Keratinocyte (primary cell): ENCODE results near the gene TMEM33. TPM values are rescaled to one million over a fixed set of nuclear protein-coding genes. Genes with fewer than 3 reads are reported as not detected.

Experiments
- DNase-seq: peaks from one replicate; pipeline ENCODE4 v3.0.0-alpha.2; 2011; ENCODE audit warnings: low read depth, missing footprints, low spot score
- FAIRE-seq: peaks from 2 replicates; lab custom pipeline; 2011; peaks lifted over from hg19 to GRCh38; lab: Jason Lieb, UNC
- H2AFZ ChIP-seq: 2 replicates; pipeline ENCODE4 v1.6.0; 2012; ENCODE audit warnings: low read length, control low read depth, inconsistent platforms; ENCODE audit not compliant: control insufficient read depth
- H3K27ac ChIP-seq: 2 replicates; pipeline ENCODE4 v1.5.1; 2011; ENCODE audit warnings: low read length; ENCODE audit not compliant: control insufficient read depth, insufficient read depth
- H3K27me3 ChIP-seq: 3 replicates; pipeline ENCODE4 v1.6.0; 2011; ENCODE audit warnings: low read length; ENCODE audit not compliant: control insufficient read depth, insufficient read depth; ENCODE audit errors: extremely low read depth
- H3K36me3 ChIP-seq, 2 experiments: 2 replicates in 1 of 2; 3 replicates in 1 of 2; pipeline ENCODE4 v1.5.1; 2011; ENCODE audit warnings: low read length in 2 of 2, mild to moderate bottlenecking in 1 of 2; ENCODE audit not compliant: control insufficient read depth in 2 of 2, insufficient read depth in 2 of 2; ENCODE audit errors: extremely low read depth in 1 of 2
- H3K4me1 ChIP-seq: 3 replicates; pipeline ENCODE4 v1.5.1; 2011; ENCODE audit warnings: low read length; ENCODE audit not compliant: control insufficient read depth, insufficient read depth; ENCODE audit errors: extremely low read depth
- H3K4me2 ChIP-seq: 3 replicates; pipeline ENCODE4 v1.6.0; 2011; ENCODE audit warnings: low read depth, low read length; ENCODE audit not compliant: control insufficient read depth, insufficient read depth; ENCODE audit errors: extremely low read depth
- H3K4me3 ChIP-seq, 3 experiments: fragments of 200-600 bp in 1 of 3; sonication (generic) in 1 of 3; 2 replicates in 2 of 3; 3 replicates in 1 of 3; pipeline ENCODE4 v1.5.1; 2011 to 2016; ENCODE audit warnings: low read length in 3 of 3, mild to moderate bottlenecking in 3 of 3, control low read depth in 2 of 3, inconsistent platforms in 1 of 3, low read depth in 1 of 3, mixed read lengths in 1 of 3, mixed run types in 1 of 3, moderate library complexity in 1 of 3; ENCODE audit not compliant: control insufficient read depth in 2 of 3, insufficient read depth in 2 of 3; ENCODE audit errors: extremely low read depth in 1 of 3
- H3K79me2 ChIP-seq: 2 replicates; pipeline ENCODE4 v1.6.0; 2012; ENCODE audit warnings: low read length; ENCODE audit not compliant: control insufficient read depth, insufficient read depth
- H3K9ac ChIP-seq: 3 replicates; pipeline ENCODE4 v1.6.0; 2011; ENCODE audit warnings: low read length; ENCODE audit not compliant: control insufficient read depth, insufficient read depth; ENCODE audit errors: extremely low read depth
- H3K9me1 ChIP-seq: 3 replicates; pipeline ENCODE4 v1.6.0; 2011; ENCODE audit warnings: low read length; ENCODE audit not compliant: control insufficient read depth, insufficient read depth; ENCODE audit errors: extremely low read depth
- H3K9me3 ChIP-seq: 2 replicates; pipeline ENCODE4 v1.5.1; 2012; ENCODE audit warnings: low read depth, low read length; ENCODE audit not compliant: control insufficient read depth
- H4K20me1 ChIP-seq: 3 replicates; pipeline ENCODE4 v1.6.0; 2011; ENCODE audit warnings: low read length; ENCODE audit not compliant: control insufficient read depth, insufficient read depth; ENCODE audit errors: extremely low read depth
- CTCF ChIP-seq, 3 experiments: IDR thresholded peaks in 1 of 3; conservative IDR thresholded peaks in 1 of 3; optimal IDR thresholded peaks in 1 of 3; 2 replicates in 2 of 3; 3 replicates in 1 of 3; pipeline versions ENCODE3 to v1.5.1; 2011; ENCODE audit warnings: low read length in 3 of 3, mild to moderate bottlenecking in 3 of 3, moderate library complexity in 2 of 3, control low read depth in 1 of 3, inconsistent platforms in 1 of 3; ENCODE audit not compliant: insufficient read depth in 2 of 3; ENCODE audit errors: extremely low read depth in 1 of 3
- EZH2 ChIP-seq: IDR thresholded peaks from one replicate; pipeline ENCODE4 v1.6.1; 2012; ENCODE audit warnings: inconsistent platforms, mild to moderate bottlenecking, low read length, moderate library complexity
- dilution Hi-C: fragments of 300-500 bp; cut with MboI; formaldehyde crosslinking; loops from one replicate; pipeline ENCODE4 v1.7.0; 2020; ENCODE audit warnings: low sequenced_read_pairs; ENCODE audit not compliant: extremely low pct_ligation_motif_present
- polyA plus RNA-seq, 5 experiments: library from polyadenylated mRNA; depleted of rRNA in 3 of 5; stranded (reverse) in 3 of 5; stranded (forward) in 1 of 5; unstranded in 1 of 5; fragments of >200 nt; gene quantifications; 1 replicate in 1 of 5; 2 replicates in 3 of 5; 3 replicates in 1 of 5; pipeline versions ENCODE4 v1.2.1 to v1.2.3, GENCODE V29; 2011 to 2012; ENCODE audit warnings: missing spikeins in 2 of 5, low read depth in 1 of 5, low replicate concordance in 1 of 5

Gene TMEM33
- polyA plus RNA-seq, 1 donor (not counting 4 experiments of a cell fraction or from before 2014, with no cell fraction given): 133 TPM

- Histone ChIP-seq H4K20me1 (no peaks in the 10 kb centered on the region), H3K79me2 (no peaks in the 10 kb centered on the region), H3K4me3 (no peak overlapping the region), H3K27ac (no peak overlapping the region), H3K27me3 (no peaks in the 10 kb centered on the region), H2AFZ (no peak overlapping the region), H3K4me1 (no peaks in the 10 kb centered on the region), H3K9me3 (no peaks in the 10 kb centered on the region), H3K36me3 (no peaks in the 10 kb centered on the region), H3K4me2 (no peak overlapping the region), H3K9ac (no peak overlapping the region), H3K9me1 (no peaks in the 10 kb centered on the region)
- TF ChIP-seq EZH2 (no peak), CTCF (optimal IDR thresholded peaks at IDR 0.05 in 1 of 3, IDR thresholded peaks at IDR 0.05 in 1 of 3, conservative IDR thresholded peaks at IDR 0.05 in 1 of 3; ENCODE audit: extremely low read depth in 1 of 3, insufficient read depth in 2 of 3, low read length in 3 of 3) (peak in 1 of 3 experiments; percentile 33)
- DNase-seq (no peak), FAIRE-seq (peak; percentile 17)
- dilution Hi-C loops: no loop called here
These were observed 27.9 kb downstream of the TMEM33 start for GRCh38 chr4:41963105-41963504.

GRCh38 chr4:41964401-41964800 is 29.2 kb downstream of the TMEM33 start:
- Histone ChIP-seq H4K20me1 (no peaks in the 10 kb centered on the region), H3K9ac (no peak overlapping the region), H3K4me3 (no peak overlapping the region), H3K79me2 (no peaks in the 10 kb centered on the region), H3K36me3 (no peaks in the 10 kb centered on the region), H3K4me2 (no peak overlapping the region), H2AFZ (no peak overlapping the region), H3K9me3 (no peaks in the 10 kb centered on the region), H3K9me1 (no peaks in the 10 kb centered on the region), H3K27me3 (no peaks in the 10 kb centered on the region), H3K27ac (no peak overlapping the region), H3K4me1 (no peaks in the 10 kb centered on the region)
- FAIRE-seq (no peak), DNase-seq (no peak)
- dilution Hi-C loops: no loop called here
- TF ChIP-seq CTCF (optimal IDR thresholded peaks at IDR 0.05 in 1 of 3, IDR thresholded peaks at IDR 0.05 in 1 of 3, conservative IDR thresholded peaks at IDR 0.05 in 1 of 3; ENCODE audit: extremely low read depth in 1 of 3, insufficient read depth in 2 of 3, low read length in 3 of 3): no peak
- TF ChIP-seq EZH2: no peak
